Astrocyte (in vitro differentiated cells and primary cell): ENCODE measurements around the gene UCN2.

Experiments used
- EZH2 ChIP-seq: IDR thresholded peaks from 2 replicates; pipeline ENCODE4 v1.6.1; 2012; ENCODE audit warnings: mild to moderate bottlenecking, low read length, inconsistent platforms; ENCODE audit not compliant: insufficient read depth
- TF ChIP-seq, protein P1 (sequence below): IDR thresholded peaks from 2 replicates; pipeline ENCODE4 v1.5.1; 2011; ENCODE audit warnings: low read depth, mild to moderate bottlenecking, inconsistent platforms, low read length, moderate library complexity; ENCODE audit not compliant: insufficient read depth

DNA sequence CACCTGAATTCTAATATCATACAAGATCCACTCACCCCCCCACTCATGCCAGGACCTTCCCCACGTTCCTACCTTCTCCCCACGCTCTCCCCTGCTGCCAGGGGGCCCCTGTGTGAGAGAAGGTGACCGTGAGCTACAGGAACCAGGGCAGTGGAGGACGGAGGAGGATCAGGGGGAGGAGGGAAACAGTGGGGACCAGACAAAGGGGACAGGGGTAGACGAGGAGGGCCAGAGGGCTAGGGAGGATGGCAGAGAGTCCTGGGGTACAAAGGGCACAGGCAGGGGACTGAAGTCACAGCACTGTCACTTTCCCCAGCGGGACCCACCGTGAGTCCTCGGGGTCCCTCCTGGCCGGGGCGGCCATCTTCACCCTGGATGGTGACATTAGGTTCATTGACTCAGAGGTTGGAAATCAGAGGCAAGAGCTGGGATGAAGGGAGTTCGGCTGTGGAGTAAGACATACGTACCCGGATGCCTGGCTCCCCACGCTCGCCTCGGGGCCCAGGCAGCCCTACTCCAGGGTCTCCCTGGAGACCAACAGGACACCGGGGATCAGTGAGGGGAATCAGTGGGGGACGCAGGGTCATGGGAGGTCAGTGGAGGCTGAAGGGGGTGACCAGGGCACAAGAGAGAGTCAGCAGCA lies 6.3 kb upstream of the UCN2 start:
- TF ChIP-seq, protein P1, sequence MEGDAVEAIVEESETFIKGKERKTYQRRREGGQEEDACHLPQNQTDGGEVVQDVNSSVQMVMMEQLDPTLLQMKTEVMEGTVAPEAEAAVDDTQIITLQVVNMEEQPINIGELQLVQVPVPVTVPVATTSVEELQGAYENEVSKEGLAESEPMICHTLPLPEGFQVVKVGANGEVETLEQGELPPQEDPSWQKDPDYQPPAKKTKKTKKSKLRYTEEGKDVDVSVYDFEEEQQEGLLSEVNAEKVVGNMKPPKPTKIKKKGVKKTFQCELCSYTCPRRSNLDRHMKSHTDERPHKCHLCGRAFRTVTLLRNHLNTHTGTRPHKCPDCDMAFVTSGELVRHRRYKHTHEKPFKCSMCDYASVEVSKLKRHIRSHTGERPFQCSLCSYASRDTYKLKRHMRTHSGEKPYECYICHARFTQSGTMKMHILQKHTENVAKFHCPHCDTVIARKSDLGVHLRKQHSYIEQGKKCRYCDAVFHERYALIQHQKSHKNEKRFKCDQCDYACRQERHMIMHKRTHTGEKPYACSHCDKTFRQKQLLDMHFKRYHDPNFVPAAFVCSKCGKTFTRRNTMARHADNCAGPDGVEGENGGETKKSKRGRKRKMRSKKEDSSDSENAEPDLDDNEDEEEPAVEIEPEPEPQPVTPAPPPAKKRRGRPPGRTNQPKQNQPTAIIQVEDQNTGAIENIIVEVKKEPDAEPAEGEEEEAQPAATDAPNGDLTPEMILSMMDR = no peak
- no peak for TF ChIP-seq EZH2
